BLaER1 treated with 17β-estradiol and CSF1 and Interleukin-3, amounts not matched to agents 10 nM and 100 nM (cell line): ENCODE data around the gene TAS2R31.

Experiments used
- H3K27ac ChIP-seq, 11 experiments: shearing (Covaris generic); formaldehyde crosslinking; 2 replicates each; pipeline ENCODE4 v1.8.1; 2022
- H3K27me3 ChIP-seq, 11 experiments: shearing (Covaris generic); formaldehyde crosslinking; 2 replicates each; pipeline ENCODE4 v1.8.1; 2022
- H3K36me3 ChIP-seq, 11 experiments: shearing (Covaris generic); formaldehyde crosslinking; 2 replicates each; pipeline ENCODE4 v1.8.1; 2022
- H3K4me1 ChIP-seq, 10 experiments: shearing (Covaris generic); formaldehyde crosslinking; 2 replicates each; pipeline ENCODE4 v1.8.1; 2022
- H3K4me2 ChIP-seq, 11 experiments: shearing (Covaris generic); formaldehyde crosslinking; 2 replicates each; pipeline ENCODE4 v1.8.1; 2022
- H3K4me3 ChIP-seq, 10 experiments: shearing (Covaris generic); formaldehyde crosslinking; 2 replicates each; pipeline ENCODE4 v1.8.1; 2022
- H3K9ac ChIP-seq, 11 experiments: shearing (Covaris generic); formaldehyde crosslinking; 2 replicates each; pipeline ENCODE4 v1.8.1; 2022
- H3K9me3 ChIP-seq, 11 experiments: shearing (Covaris generic); formaldehyde crosslinking; replicated peaks in 1 of 11; 2 replicates each; pipeline ENCODE4 v1.8.1; 2022
- H4K20me1 ChIP-seq, 11 experiments: shearing (Covaris generic); formaldehyde crosslinking; 2 replicates each; pipeline ENCODE4 v1.8.1; 2022
- Cebpa-rat ChIP-seq, 11 experiments: shearing (Covaris generic); IDR thresholded peaks; 2 replicates each; pipeline ENCODE4 v1.8.1; 2022

The TAS2R31 gene

GRCh38 chr12:11022520-11022919 is 8.7 kb downstream of the TAS2R31 start, which contains the start of gene TAS2R19:
Gene TAS2R19, minus strand, starts transcription at chr12:11022620. Its CDS starts 49 bp downstream, at chr12:11022571.
- H3K4me1 ChIP-seq, result peaks cover 0 to 9% (median 6%) of the 10 kb centered on the region in 10 experiments; a peak in 14 of 20 replicates
- H3K9me3 ChIP-seq, result peaks cover 13 to 23% (median 18%) of the 10 kb centered on the region in 11 experiments
- 0 out of 22 replicates have a peak, but pooled peaks cover 0 to 4% (median 0%) of the 10 kb centered on the region in 11 experiments for H4K20me1 ChIP-seq
- H3K27me3 ChIP-seq, result no peaks in the 10 kb centered on the region
- H3K27ac ChIP-seq, result no peak within 1 kb of the TSS
- no peak for TF ChIP-seq Cebpa-rat (IDR thresholded peaks at IDR 0.05)
- H3K4me2 ChIP-seq, result no peak within 1 kb of the TSS
- no peak within 1 kb of the TSS for H3K4me3 ChIP-seq
- peaks cover 10 to 24% (median 17%) of the 10 kb centered on the region in 11 experiments; a peak in 21 of 22 replicates for H3K36me3 ChIP-seq
- no peak within 1 kb of the TSS for H3K9ac ChIP-seq

- Histone ChIP-seq H3K27me3 (no peaks in the 10 kb centered on the region), H3K27ac (no peak overlapping the region), H3K4me2 (no peak overlapping the region), H4K20me1 (0 out of 22 replicates have a peak, but pooled peaks cover 0 to 7% (median 0%) of the 10 kb centered on the region in 11 experiments), H3K9ac (no peak overlapping the region), H3K4me1 (peaks cover 0 to 12% (median 9%) of the 10 kb centered on the region in 10 experiments; a peak in 14 of 20 replicates), H3K4me3 (no peak overlapping the region), H3K9me3 (no peaks in the 10 kb centered on the region), H3K36me3 (peaks cover 0 to 36% (median 12%) of the 10 kb centered on the region in 11 experiments; a peak in 13 of 22 replicates)
- no peak for TF ChIP-seq Cebpa-rat (IDR thresholded peaks at IDR 0.05)
These were observed 14.3 kb downstream of the TAS2R31 start for GRCh38 chr12:11016937-11017336.

- peaks cover 0 to 31% (median 12%) of the 10 kb centered on the region in 11 experiments; a peak in 12 of 22 replicates for H3K36me3 ChIP-seq
- no peak overlapping the region for H3K4me2 ChIP-seq
- no peak overlapping the region for H3K4me3 ChIP-seq
- no peak for TF ChIP-seq Cebpa-rat (IDR thresholded peaks at IDR 0.05)
- H3K4me1 ChIP-seq, result peaks cover 0 to 12% (median 9%) of the 10 kb centered on the region in 10 experiments; a peak in 14 of 20 replicates
- no peak overlapping the region for H3K27ac ChIP-seq
- no peak overlapping the region for H3K9ac ChIP-seq
- H3K9me3 ChIP-seq, result no peaks in the 10 kb centered on the region
- H4K20me1 ChIP-seq, result 0 out of 22 replicates have a peak, but pooled peaks cover 0 to 7% (median 0%) of the 10 kb centered on the region in 11 experiments
- H3K27me3 ChIP-seq, result no peaks in the 10 kb centered on the region
These were observed 15.3 kb downstream of the TAS2R31 start for GRCh38 chr12:11015775-11016430.

GRCh38 chr12:11014234-11014633 is 17.0 kb downstream of the TAS2R31 start:
- Histone ChIP-seq H3K27me3 (no peaks in the 10 kb centered on the region), H4K20me1 (0 out of 22 replicates have a peak, but pooled peaks cover 0 to 7% (median 0%) of the 10 kb centered on the region in 11 experiments), H3K4me1 (peaks cover 0 to 12% (median 9%) of the 10 kb centered on the region in 10 experiments; a peak in 14 of 20 replicates), H3K4me2 (no peak overlapping the region), H3K9ac (no peak overlapping the region), H3K4me3 (no peak overlapping the region), H3K27ac (no peak overlapping the region), H3K36me3 (peaks cover 0 to 31% (median 10%) of the 10 kb centered on the region in 11 experiments; a peak in 12 of 22 replicates), H3K9me3 (no peaks in the 10 kb centered on the region)
- no peak for TF ChIP-seq Cebpa-rat (IDR thresholded peaks at IDR 0.05)

- TF ChIP-seq Cebpa-rat (IDR thresholded peaks at IDR 0.05), result no peak
- Histone ChIP-seq H3K27me3 (no peaks in the 10 kb centered on the region), H4K20me1 (0 out of 22 replicates have a peak, but pooled peaks cover 0 to 2% (median 0%) of the 10 kb centered on the region in 11 experiments), H3K4me1 (no peaks in the 10 kb centered on the region), H3K9me3 (no peaks in the 10 kb centered on the region), H3K27ac (no peak overlapping the region), H3K36me3 (peaks cover 0 to 4% (median under 1%) of the 10 kb centered on the region in 11 experiments; a peak in 4 of 22 replicates), H3K9ac (no peak overlapping the region), H3K4me3 (no peak overlapping the region), H3K4me2 (no peak overlapping the region)
These were observed 23.6 kb downstream of the TAS2R31 start for GRCh38 chr12:11007608-11008007.

- H3K9ac ChIP-seq, result no peak within 1 kb of the TSS
- peaks cover 0 to 6% (median 0%) of the 10 kb centered on the region in 11 experiments; a peak in 5 of 22 replicates for H3K9me3 ChIP-seq
- no peaks in the 10 kb centered on the region for H3K4me1 ChIP-seq
- H3K27ac ChIP-seq, result no peak within 1 kb of the TSS
- TF ChIP-seq Cebpa-rat (IDR thresholded peaks at IDR 0.05), result no peak
- no peaks in the 10 kb centered on the region for H3K27me3 ChIP-seq
- no peaks in the 10 kb centered on the region for H4K20me1 ChIP-seq
- H3K4me2 ChIP-seq, result no peak within 1 kb of the TSS
- no peak within 1 kb of the TSS for H3K4me3 ChIP-seq
- peaks cover 4 to 33% (median 13%) of the 10 kb centered on the region in 11 experiments; a peak in 15 of 22 replicates for H3K36me3 ChIP-seq
These were observed 33.0 kb downstream of the TAS2R31 start, which contains the start of gene TAS2R20 for GRCh38 chr12:10998204-10998603. Gene TAS2R20, minus strand, starts transcription at chr12:10998304. Its CDS starts 429 bp downstream, at chr12:10997875.

- Histone ChIP-seq H3K4me2 (no peak overlapping the region), H3K36me3 (peaks cover 6 to 47% (median 21%) of the 10 kb centered on the region in 11 experiments; a peak in 16 of 22 replicates), H3K4me1 (no peaks in the 10 kb centered on the region), H3K27me3 (no peaks in the 10 kb centered on the region), H3K27ac (no peak overlapping the region), H3K9me3 (peaks cover 10 to 14% (median 12%) of the 10 kb centered on the region in 11 experiments; a peak in 21 of 22 replicates), H4K20me1 (no peaks in the 10 kb centered on the region), H3K9ac (no peak overlapping the region), H3K4me3 (no peak overlapping the region)
- TF ChIP-seq Cebpa-rat (IDR thresholded peaks at IDR 0.05), result no peak
These were observed 36.9 kb downstream of the TAS2R31 start for GRCh38 chr12:10994307-10994706.

- no peak for TF ChIP-seq Cebpa-rat (IDR thresholded peaks at IDR 0.05)
- H3K9me3 ChIP-seq, result peaks cover 10 to 14% (median 12%) of the 10 kb centered on the region in 11 experiments; a peak in 21 of 22 replicates
- H3K9ac ChIP-seq, result no peak overlapping the region
These were observed 42.1 kb downstream of the TAS2R31 start for GRCh38 chr12:10989107-10989506.

GRCh38 chr12:10986812-10987211 is 44.4 kb downstream of the TAS2R31 start, which contains the start of gene TAS2R50:
Gene TAS2R50, minus strand, starts transcription at chr12:10986912. Its CDS starts 52 bp downstream, at chr12:10986860.
- peaks cover 0 to 13% (median 10%) of the 10 kb centered on the region in 11 experiments; a peak in 9 of 22 replicates for H3K36me3 ChIP-seq
- no peak within 1 kb of the TSS for H3K9ac ChIP-seq
- no peak within 1 kb of the TSS for H3K4me3 ChIP-seq
- no peak for TF ChIP-seq Cebpa-rat (IDR thresholded peaks at IDR 0.05)
- no peak within 1 kb of the TSS for H3K4me2 ChIP-seq
- peaks cover 0 to 17% (median 13%) of the 10 kb centered on the region in 10 experiments; a peak in 13 of 20 replicates for H3K4me1 ChIP-seq
- H4K20me1 ChIP-seq, result peaks cover 0 to 6% (median 0%) of the 10 kb centered on the region in 11 experiments; a peak in 3 of 22 replicates
- H3K27ac ChIP-seq, result no peak within 1 kb of the TSS
- H3K27me3 ChIP-seq, result no peaks in the 10 kb centered on the region
- H3K9me3 ChIP-seq, result peaks cover 10 to 14% (median 12%) of the 10 kb centered on the region in 11 experiments; a peak in 21 of 22 replicates

More at GRCh38 chr12:10989107-10989506, 42.1 kb downstream of the TAS2R31 start:
- no peak overlapping the region for H3K4me3 ChIP-seq
- peaks cover 0 to 30% (median 15%) of the 10 kb centered on the region in 11 experiments; a peak in 13 of 22 replicates for H3K36me3 ChIP-seq
- H3K4me2 ChIP-seq, result no peak overlapping the region
- no peak overlapping the region for H3K27ac ChIP-seq
- no peaks in the 10 kb centered on the region for H4K20me1 ChIP-seq
- no peaks in the 10 kb centered on the region for H3K4me1 ChIP-seq
- no peaks in the 10 kb centered on the region for H3K27me3 ChIP-seq
